CD14-positive monocyte (primary cell): ENCODE results near the gene NOP58. TPM values are rescaled to one million over a fixed set of nuclear protein-coding genes. Genes with fewer than 3 reads are reported as not detected.
A peak's percentile ranks its signal among the peaks of the same experiment; 100 is the strongest.

Experiments used
- DNase-seq, 3 donors: peaks; one replicate each; pipeline ENCODE4 v3.0.0-alpha.2; 2011 to 2022
- H2AFZ ChIP-seq: 2 replicates; pipeline ENCODE4 v1.6.0; 2012; ENCODE audit warnings: mild to moderate bottlenecking, low read depth, low read length, inconsistent platforms; ENCODE audit not compliant: insufficient read depth, poor library complexity, severe bottlenecking
- H3K27ac ChIP-seq, 2 donors: 1 replicate in 1 of 2; 2 replicates in 1 of 2; pipeline ENCODE4 v1.5.1; 2012 to 2013; ENCODE audit warnings: low read length in 2 of 2, control low read depth in 1 of 2, inconsistent platforms in 1 of 2, low read depth in 1 of 2, mild to moderate bottlenecking in 1 of 2
- H3K27me3 ChIP-seq, 2 donors: one replicate each; pipeline versions ENCODE4 v1.6.0 to v1.6.1; 2011 to 2013; ENCODE audit warnings: low read length in 2 of 2; ENCODE audit not compliant: control insufficient read depth in 2 of 2, insufficient read depth in 2 of 2
- H3K36me3 ChIP-seq, 2 donors: replicated peaks in 1 of 2; 1 replicate in 1 of 2; 2 replicates in 1 of 2; pipeline versions ENCODE4 v1.5.1 to v1.6.1; 2012 to 2013; ENCODE audit warnings: low read length in 2 of 2, control low read depth in 1 of 2, inconsistent platforms in 1 of 2, mild to moderate bottlenecking in 1 of 2; ENCODE audit not compliant: insufficient read depth in 2 of 2, control insufficient read depth in 1 of 2
- H3K4me1 ChIP-seq, 2 donors: 1 replicate in 1 of 2; 2 replicates in 1 of 2; pipeline versions ENCODE4 v1.5.1 to v1.6.1; 2012 to 2013; ENCODE audit warnings: low read length in 2 of 2, control low read depth in 1 of 2, inconsistent platforms in 1 of 2, mild to moderate bottlenecking in 1 of 2, moderate library complexity in 1 of 2; ENCODE audit not compliant: insufficient read depth in 2 of 2, control insufficient read depth in 1 of 2
- H3K4me2 ChIP-seq: replicated peaks from 2 replicates; pipeline ENCODE3; 2012; ENCODE audit warnings: low read length, moderate library complexity, mild to moderate bottlenecking; ENCODE audit not compliant: poor library complexity, severe bottlenecking; ENCODE audit errors: extremely low read depth
- H3K4me3 ChIP-seq, 3 experiments: fragments of 200-600 bp in 1 of 3; sonication (generic) in 1 of 3; replicated peaks in 1 of 3; 1 replicate in 2 of 3; 2 replicates in 1 of 3; pipeline ENCODE4 v1.5.1; 2011 to 2013; ENCODE audit warnings: low read length in 3 of 3, mild to moderate bottlenecking in 3 of 3, control low read depth in 2 of 3, low read depth in 2 of 3, inconsistent platforms in 1 of 3, moderate library complexity in 1 of 3
- H3K79me2 ChIP-seq: 2 replicates; pipeline ENCODE4 v1.6.0; 2012; ENCODE audit warnings: mild to moderate bottlenecking, control low read depth, inconsistent platforms, low read length, moderate library complexity; ENCODE audit not compliant: insufficient read depth
- H3K9ac ChIP-seq: 2 replicates; pipeline ENCODE4 v1.6.0; 2017; ENCODE audit warnings: low read length, mild to moderate bottlenecking; ENCODE audit not compliant: insufficient read depth, poor library complexity, severe bottlenecking
- H3K9me3 ChIP-seq, 2 donors: replicated peaks in 1 of 2; 1 replicate in 1 of 2; 2 replicates in 1 of 2; pipeline versions ENCODE4 v1.5.1 to v1.6.1; 2012 to 2013; ENCODE audit warnings: low read length in 2 of 2, control low read depth in 1 of 2; ENCODE audit not compliant: control insufficient read depth in 1 of 2, insufficient read depth in 1 of 2
- H4K20me1 ChIP-seq: 2 replicates; pipeline ENCODE4 v1.6.0; 2012; ENCODE audit warnings: mild to moderate bottlenecking, low read length, control low read depth, moderate library complexity; ENCODE audit not compliant: insufficient read depth
- H3K27ac Mint-ChIP-seq, 7 donors: one replicate each; pipeline ENCODE4 v1.8.0; 2020; ENCODE audit warnings: mild to moderate bottlenecking in 7 of 7, mixed read lengths in 7 of 7, moderate library complexity in 6 of 7, inconsistent platforms in 2 of 7
- H3K27me3 Mint-ChIP-seq, 3 donors: one replicate each; pipeline ENCODE4 v1.8.0; 2021 to 2022; ENCODE audit warnings: low read depth in 3 of 3, mild to moderate bottlenecking in 3 of 3, mixed read lengths in 3 of 3, moderate library complexity in 3 of 3, inconsistent platforms in 1 of 3
- H3K36me3 Mint-ChIP-seq, 2 donors: one replicate each; pipeline ENCODE4 v1.8.0; 2020; ENCODE audit warnings: mixed read lengths in 2 of 2, inconsistent platforms in 1 of 2, mild to moderate bottlenecking in 1 of 2
- H3K4me1 Mint-ChIP-seq: one replicate; pipeline ENCODE4 v1.8.0; 2020; ENCODE audit warnings: mild to moderate bottlenecking, mixed read lengths
- H3K4me3 Mint-ChIP-seq, 2 donors: one replicate each; pipeline ENCODE4 v1.8.0; 2020; ENCODE audit warnings: mild to moderate bottlenecking in 2 of 2, mixed read lengths in 2 of 2, moderate library complexity in 1 of 2
- H3K9me3 Mint-ChIP-seq, 7 donors: one replicate each; pipeline ENCODE4 v1.8.0; 2020 to 2022; ENCODE audit warnings: mixed read lengths in 7 of 7, mild to moderate bottlenecking in 6 of 7, moderate library complexity in 6 of 7, inconsistent platforms in 2 of 7
- WGBS: methylation state at CpG from one replicate; pipeline ENCODE4 v1.1.5; 2013; ENCODE audit warnings: missing lambda C conversion rate; ENCODE audit not compliant: insufficient coverage; 5-methylcytosine and 5-hydroxymethylcytosine counted together
- intact Hi-C, 2 donors: fragments of 100-400 bp; cut with micrococcal nuclease; formaldehyde crosslinking; loops; one replicate each; pipeline versions ENCODE4 v1.15.0 to v1.15.1; 2023
- polyA minus RNA-seq: library from RNA; depleted of rRNA, polyadenylated mRNA; stranded (reverse); fragments of >200 nt; gene quantifications from 2 replicates; pipeline ENCODE4 v1.2.3, GENCODE V29; 2012
- polyA plus RNA-seq, 3 donors: library from polyadenylated mRNA; depleted of rRNA in 1 of 3; unstranded in 2 of 3; stranded (reverse) in 1 of 3; fragments of 300-500 nt in 2 of 3; fragments of >200 nt in 1 of 3; fragmentation: Illumina TruSeq in 2 of 3; gene quantifications; 1 replicate in 2 of 3; 2 replicates in 1 of 3; pipeline ENCODE4 v1.2.3, GENCODE V29; 2012 to 2021
- total RNA-seq, 12 experiments: library from RNA in 1 of 12; stranded (reverse) in 1 of 12; fragments of 120-200 nt in 1 of 12; gene quantifications; one replicate each; pipeline ENCODE4 v1.2.4 and lab custom pipeline; 2013 to 2026; ENCODE audit warnings: mixed read lengths in 6 of 12, inconsistent platforms in 1 of 12
- TF ChIP-seq, protein P1 (sequence below): fragments of 200-600 bp; IDR thresholded peaks from one replicate; pipeline ENCODE4 v1.8.0; 2022; ENCODE audit warnings: antibody characterized with exemption, mild to moderate bottlenecking

Gene NOP58
- 39.1 TPM for total RNA-seq (2013)
- polyA plus RNA-seq (10 to 100 TPM; 19.4 to 25.4 (median 22.5) TPM), polyA minus RNA-seq (13.0 and 13.7 TPM in 2 replicates), total RNA-seq (lab: John Stamatoyannopoulos, UW) (19.9 to 74.1 (median 35.1) reads per million in 11 experiments)

DNA sequence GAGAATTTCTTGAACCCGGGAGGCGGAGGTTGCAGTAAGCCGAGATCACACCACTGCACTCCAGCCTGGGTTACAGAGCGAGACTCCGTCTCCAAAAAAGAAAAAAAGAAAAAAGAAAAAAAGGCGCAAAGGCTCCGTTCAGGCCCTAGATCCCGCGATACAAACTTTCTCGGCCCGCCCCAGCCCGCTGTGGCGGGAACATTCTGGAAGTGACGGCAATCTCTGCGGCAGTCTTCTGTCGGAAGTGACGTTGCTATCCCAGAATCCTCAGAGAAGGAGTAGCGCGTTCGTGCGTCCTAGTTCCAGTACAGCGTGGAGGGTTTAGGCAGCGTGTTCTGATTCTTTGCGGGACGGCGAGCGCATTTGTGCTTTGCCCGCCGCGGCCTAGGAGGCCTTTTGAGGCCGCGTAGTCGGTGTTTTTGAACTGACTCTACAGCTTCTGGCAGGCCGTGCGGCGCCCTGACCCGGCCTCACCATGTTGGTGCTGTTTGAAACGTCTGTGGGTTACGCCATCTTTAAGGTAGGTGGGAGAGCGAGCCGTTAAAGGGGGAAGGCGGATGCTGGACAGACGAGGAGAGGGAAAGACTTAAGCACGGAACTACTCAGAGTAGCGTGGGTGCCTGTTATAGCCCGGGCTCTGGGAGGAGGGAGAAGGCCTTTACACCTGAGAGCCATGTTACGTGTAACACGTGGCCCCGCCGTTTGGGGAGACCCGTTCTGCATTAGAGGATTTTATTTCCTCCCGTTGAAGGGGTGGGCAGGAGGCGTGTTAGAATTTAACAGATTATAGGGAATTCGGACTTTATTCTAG, at the start of gene NOP58:
NOP58 (plus strand) TSS at position 297 of the 811 bp plus-strand sequence; CDS start at position 476, 179 bp downstream.
- peak within 1 kb of the TSS; percentile 93 to 95 for H3K27ac ChIP-seq
- Mint-ChIP-seq H3K36me3 (no peaks in the 10 kb centered on the region), H3K27me3 (peaks cover 0 to 3% (median 2%) of the 10 kb centered on the region in 3 donors), H3K27ac (peak within 1 kb of the TSS in 4 of 7 donors; percentile 42 to 76 (median 48)), H3K4me3 (peak within 1 kb of the TSS; percentile 45 to 51), H3K9me3 (no peaks in the 10 kb centered on the region), H3K4me1 (peaks cover 13% of the 10 kb centered on the region)
- peak within 1 kb of the TSS; percentile 91 for H2AFZ ChIP-seq
- peak; percentile 89 to 92 (median 89) for DNase-seq
- no peaks in the 10 kb centered on the region for H3K27me3 ChIP-seq
- peaks cover 52% of the 10 kb centered on the region for H3K79me2 ChIP-seq
- H3K9ac ChIP-seq = peak within 1 kb of the TSS; percentile 81
- whole genome bisulfite sequencing = 1% methylated on average over 45 of the region's 54 CpGs
- TF ChIP-seq, protein P1, sequence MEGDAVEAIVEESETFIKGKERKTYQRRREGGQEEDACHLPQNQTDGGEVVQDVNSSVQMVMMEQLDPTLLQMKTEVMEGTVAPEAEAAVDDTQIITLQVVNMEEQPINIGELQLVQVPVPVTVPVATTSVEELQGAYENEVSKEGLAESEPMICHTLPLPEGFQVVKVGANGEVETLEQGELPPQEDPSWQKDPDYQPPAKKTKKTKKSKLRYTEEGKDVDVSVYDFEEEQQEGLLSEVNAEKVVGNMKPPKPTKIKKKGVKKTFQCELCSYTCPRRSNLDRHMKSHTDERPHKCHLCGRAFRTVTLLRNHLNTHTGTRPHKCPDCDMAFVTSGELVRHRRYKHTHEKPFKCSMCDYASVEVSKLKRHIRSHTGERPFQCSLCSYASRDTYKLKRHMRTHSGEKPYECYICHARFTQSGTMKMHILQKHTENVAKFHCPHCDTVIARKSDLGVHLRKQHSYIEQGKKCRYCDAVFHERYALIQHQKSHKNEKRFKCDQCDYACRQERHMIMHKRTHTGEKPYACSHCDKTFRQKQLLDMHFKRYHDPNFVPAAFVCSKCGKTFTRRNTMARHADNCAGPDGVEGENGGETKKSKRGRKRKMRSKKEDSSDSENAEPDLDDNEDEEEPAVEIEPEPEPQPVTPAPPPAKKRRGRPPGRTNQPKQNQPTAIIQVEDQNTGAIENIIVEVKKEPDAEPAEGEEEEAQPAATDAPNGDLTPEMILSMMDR = no peak
- peak within 1 kb of the TSS; percentile 85 to 97 (median 95) for H3K4me3 ChIP-seq
- H4K20me1 ChIP-seq = peaks cover 44% of the 10 kb centered on the region
- H3K4me1 ChIP-seq = peaks cover 11 to 31% of the 10 kb centered on the region in 2 donors
- H3K9me3 ChIP-seq = no peaks in the 10 kb centered on the region
- H3K4me2 ChIP-seq = peak within 1 kb of the TSS; percentile 90
- no peaks in the 10 kb centered on the region for H3K36me3 ChIP-seq
- intact Hi-C loops = loop anchor here in 1 of 2 donors (1.0 to 10.0 kb wide), 2 partner anchors 27 to 109 kb away; partner anchors contain the start of genes BMPR2 and SUMO1

GRCh38 chr2:202221873-202222272, 43.7 kb upstream of the NOP58 start:
- H3K27me3 ChIP-seq = no peaks in the 10 kb centered on the region
- H2AFZ ChIP-seq = no peak overlapping the region
- H3K9ac ChIP-seq = no peak overlapping the region
- whole genome bisulfite sequencing = 100% methylated on average over 1 of the region's 1 CpG
- peaks cover 24 to 72% of the 10 kb centered on the region in 2 donors for H3K36me3 ChIP-seq
- H3K4me1 ChIP-seq = no peaks in the 10 kb centered on the region
- H3K4me2 ChIP-seq = no peak overlapping the region
- H3K79me2 ChIP-seq = peaks cover 73% of the 10 kb centered on the region
- Mint-ChIP-seq H3K4me3 (no peak overlapping the region), H3K9me3 (peaks cover 0 to 2% (median 0%) of the 10 kb centered on the region in 7 donors), H3K27ac (no peak overlapping the region), H3K36me3 (peaks cover 47 to 57% of the 10 kb centered on the region in 2 donors), H3K4me1 (peaks cover 3% of the 10 kb centered on the region), H3K27me3 (no peaks in the 10 kb centered on the region)
- no peak overlapping the region for H3K4me3 ChIP-seq
- no peak for DNase-seq
- H3K27ac ChIP-seq = no peak overlapping the region
- intact Hi-C loops = no loop called here
- peaks cover 88% of the 10 kb centered on the region for H4K20me1 ChIP-seq
- no peaks in the 10 kb centered on the region for H3K9me3 ChIP-seq
- TF ChIP-seq, protein P1 = no peak
